HG03103 (cell line): ENCODE measurements around the gene UNCX.

Experiments
- ATAC-seq: cut with Tn5 transposase; IDR thresholded peaks from one replicate; pipeline ENCODE4 v1.9.1; 2021; ENCODE audit warnings: low read depth; ENCODE audit not compliant: unreplicated experiment

The UNCX gene

DNA sequence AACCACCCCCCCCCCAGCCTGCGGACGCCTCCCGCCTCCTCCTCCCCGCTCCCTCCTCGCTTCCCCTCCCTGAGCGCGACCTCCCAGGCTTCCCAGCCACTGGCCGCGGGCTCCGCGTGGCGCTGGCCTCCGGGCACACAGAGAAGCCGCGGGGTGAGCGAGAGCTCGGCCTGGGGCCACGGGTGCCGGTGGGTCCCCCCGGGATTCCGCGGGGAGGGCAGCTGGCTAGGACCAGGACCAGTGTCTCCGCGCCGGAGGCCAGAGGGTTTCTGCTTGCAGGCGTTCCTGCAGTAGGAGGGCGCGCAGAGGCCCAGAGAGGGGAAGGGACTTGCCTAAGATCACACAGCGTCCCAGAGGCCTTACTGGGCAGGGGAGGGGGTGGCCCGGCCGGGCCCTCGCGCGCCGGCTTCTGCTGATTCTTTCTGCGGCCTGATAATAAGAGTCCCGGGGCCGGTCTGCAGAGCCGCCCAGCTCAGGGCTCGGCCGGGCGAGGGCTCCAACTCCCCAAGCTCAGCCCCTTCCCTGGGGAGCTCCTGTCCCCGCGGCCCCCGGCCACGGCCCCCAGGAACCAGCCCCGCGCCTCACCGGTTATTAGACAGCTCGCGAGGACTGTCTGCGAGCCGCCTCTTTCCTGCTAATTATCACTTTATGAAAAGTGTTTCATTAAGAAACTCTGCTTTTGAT lies 10.1 kb downstream of the UNCX start:
- no peak for ATAC-seq

DNA sequence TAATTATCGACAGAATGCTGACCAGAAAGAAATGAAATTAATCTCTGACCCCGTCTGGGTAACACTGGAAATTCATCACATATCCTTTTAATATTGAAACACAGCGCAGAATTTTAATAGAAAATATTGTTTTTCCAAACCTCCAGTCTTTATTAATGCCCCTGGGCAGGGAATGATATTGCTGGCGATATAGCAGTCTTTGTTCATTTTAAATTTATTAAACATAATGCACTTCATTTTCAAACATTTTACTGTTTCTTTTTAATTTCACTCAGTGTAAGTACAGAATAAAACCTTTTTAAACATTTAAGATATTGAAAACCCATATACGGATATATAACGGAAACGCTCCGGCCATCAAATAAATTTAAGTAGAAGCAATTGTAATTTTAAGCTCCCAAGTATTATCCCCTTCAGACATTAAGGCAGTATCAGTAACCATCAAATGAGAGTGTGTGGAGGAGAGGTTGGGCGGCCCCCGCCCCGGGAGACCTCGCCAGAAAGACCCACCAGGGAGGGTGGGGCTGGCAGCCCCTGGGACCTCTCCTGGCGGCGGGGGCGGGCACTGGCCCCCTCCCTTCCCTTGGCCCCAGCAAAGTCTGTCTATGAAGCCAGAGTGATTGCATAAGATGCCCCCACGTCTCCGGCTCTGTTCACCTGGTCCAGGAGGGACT lies 10.8 kb downstream of the UNCX start:
- ATAC-seq = no peak

DNA sequence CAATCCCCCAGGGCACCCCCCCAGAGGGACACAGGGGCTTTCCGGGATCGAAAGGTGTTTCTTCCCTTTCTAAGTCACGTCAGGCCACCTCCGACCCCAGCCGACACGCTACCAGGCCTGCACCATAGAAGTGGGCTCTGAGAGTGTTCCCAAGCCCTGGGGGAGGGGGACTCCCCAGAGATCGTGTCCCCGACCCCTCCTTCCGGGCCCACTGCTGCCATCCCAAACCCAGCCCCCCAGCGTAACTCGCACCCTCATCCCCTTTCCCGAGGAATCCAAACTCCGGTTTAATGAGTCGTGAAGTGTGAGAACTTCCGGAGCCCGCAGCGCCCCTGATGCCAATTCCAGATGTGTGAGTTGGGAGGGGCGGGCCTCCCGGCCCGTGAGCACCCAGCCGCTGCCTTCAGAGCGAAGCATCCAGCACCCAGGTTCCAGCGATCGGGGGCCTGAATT lies 11.3 kb downstream of the UNCX start:
- ATAC-seq = no peak

GRCh38 chr7:1244700-1245523 lies 12.2 kb downstream of the UNCX start:
- ATAC-seq = no peak

GRCh38 chr7:1245524-1246050 lies 12.9 kb downstream of the UNCX start:
- no peak for ATAC-seq

- no peak for ATAC-seq
These were observed 13.6 kb downstream of the UNCX start for GRCh38 chr7:1246160-1246870.

GRCh38 chr7:1246871-1247526 lies 14.3 kb downstream of the UNCX start:
- no peak for ATAC-seq

DNA sequence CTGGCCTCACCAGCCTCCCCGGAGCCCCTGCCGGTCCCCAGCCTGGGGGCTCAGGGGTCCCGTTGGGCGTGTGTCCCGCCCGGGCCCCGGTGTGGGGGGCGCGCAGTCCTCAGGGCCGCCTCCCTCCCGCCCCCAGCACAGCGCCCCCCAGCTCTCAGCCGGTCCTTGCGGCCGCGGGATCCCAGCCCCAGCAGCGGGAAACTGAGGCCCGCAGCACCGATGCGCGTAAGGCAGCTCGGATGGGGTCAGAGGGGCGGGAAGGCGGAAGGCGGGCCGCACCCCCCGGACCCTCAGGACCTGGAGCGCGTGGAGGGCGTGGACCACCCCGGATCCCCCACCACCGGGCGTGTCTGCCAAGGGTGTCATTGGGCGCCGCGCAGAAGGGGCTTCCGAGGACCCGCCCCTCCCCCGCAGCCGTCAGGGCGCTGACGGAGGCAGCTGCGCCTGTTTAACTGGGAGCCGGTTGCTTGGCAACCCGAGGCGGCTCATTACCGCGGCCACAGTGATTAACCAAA lies 14.9 kb downstream of the UNCX start:
- no peak for ATAC-seq

GRCh38 chr7:1248143-1248915 lies 15.7 kb downstream of the UNCX start:
- no peak for ATAC-seq

- no peak for ATAC-seq
These were observed 16.4 kb downstream of the UNCX start for GRCh38 chr7:1248916-1249581.

- no peak for ATAC-seq
These were observed 17.1 kb downstream of the UNCX start for GRCh38 chr7:1249731-1250130.

GRCh38 chr7:1250901-1251300 lies 18.2 kb downstream of the UNCX start:
- no peak for ATAC-seq

- no peak for ATAC-seq
These were observed 19.3 kb downstream of the UNCX start for GRCh38 chr7:1251796-1252539.

- no peak for ATAC-seq
These were observed 19.9 kb downstream of the UNCX start for GRCh38 chr7:1252540-1253090.

GRCh38 chr7:1253681-1254181 lies 21.1 kb downstream of the UNCX start:
- ATAC-seq = no peak

DNA sequence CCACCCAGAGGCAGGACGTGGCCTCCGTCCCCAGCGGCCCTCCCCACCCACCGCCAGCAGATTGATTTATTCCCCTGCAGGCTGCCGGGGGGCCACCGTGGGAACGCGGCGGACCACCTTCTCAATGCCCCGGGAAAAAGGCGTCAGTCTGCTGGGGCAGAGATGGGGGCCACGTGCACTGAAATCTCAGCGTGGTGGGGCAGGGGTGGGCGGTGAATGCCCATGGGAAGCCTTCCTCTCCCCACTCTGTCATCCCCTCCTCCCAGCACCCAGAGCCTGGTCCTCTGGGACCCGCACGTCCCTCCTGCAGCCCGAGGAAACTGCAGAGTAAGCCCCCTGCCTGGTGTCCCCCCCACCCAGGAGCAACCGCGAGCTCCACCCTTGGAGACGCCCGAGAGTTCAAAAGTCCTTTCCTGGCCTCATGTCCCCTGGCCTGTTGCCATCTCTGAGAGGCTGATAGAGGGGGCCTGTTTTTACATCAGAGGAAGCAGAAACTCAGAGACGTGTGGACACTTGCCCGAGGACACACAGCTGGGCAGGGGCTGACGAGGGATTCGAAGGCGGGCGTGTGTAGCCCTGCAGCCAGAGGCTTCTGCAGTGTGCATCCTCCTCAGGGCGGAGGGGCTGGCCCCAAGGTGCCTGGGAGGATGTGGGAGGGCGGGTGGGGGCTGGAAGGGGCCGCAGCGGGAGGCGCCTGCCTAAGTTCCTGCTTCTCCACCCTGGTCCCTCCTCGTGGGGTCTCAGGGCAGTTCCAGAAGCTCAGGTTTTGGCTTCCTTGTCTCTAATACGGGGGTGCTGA lies 21.8 kb downstream of the UNCX start:
- no peak for ATAC-seq
